SK-N-DZ (cell line): ENCODE results near the gene JAK3.
"Not testable (repeated sequence)": the region's sequence is repeated elsewhere in the genome, so short reads cannot be mapped to it uniquely, and the experiment has no call there.

ENCODE experiments used
- DNase-seq: peaks from one replicate; pipeline ENCODE4 v3.0.0-alpha.2; 2015; ENCODE audit warnings: low spot score
- small RNA-seq, 2 experiments: library from RNA; depleted of rRNA; stranded (forward); fragments of <200 nt; gene quantifications; one replicate each; pipeline ENCODE3, GENCODE V24; 2014

JAK3 gene

DNA sequence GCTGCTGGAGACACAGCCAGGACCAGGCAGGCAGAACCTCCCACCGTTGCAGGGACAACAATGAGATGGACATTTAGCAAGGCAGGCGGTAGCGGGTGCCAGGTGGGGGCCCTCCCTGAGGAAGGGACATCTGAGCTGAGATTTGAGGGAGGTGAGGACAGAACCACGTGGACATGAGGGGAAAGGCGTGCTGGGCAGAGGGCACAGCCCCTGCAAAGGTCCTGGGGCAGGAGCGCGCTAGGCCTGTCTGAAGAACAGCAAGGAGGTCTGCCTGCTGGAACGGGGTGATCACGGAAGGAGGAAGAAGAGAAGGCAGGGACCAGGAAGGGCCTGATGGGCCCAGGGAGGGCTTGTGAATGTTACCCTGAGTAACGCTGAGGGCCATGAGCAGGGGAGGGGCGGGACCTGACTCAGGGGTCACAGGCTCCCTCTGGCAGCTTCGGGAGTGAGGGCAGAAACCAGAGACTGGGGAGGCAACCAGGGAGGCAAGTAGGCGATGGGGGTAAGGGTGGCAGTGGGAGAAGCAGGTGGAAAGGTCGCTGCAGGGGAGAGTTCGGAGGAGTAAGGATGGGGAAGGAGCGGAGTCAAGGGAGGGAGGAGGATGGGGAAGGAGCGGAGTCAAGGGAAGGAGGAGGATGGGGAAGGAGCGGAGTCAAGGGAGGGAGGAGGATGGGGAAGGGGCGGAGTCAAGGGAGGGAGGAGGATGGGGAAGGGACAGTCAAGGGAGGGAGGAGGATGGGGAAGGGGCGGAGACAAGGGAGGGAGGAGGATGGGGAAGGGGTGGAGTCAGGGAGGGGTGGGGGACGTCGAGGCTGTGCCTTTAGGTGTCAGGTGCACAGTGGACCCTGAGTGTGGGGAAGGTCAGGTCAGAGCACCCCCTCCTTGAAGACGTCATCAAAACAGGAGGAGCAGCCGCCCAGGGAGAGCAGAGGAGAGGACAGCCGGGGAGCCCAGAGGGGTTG is 68.5 kb downstream of the JAK3 start:
- peak; percentile 85 for DNase-seq

DNA sequence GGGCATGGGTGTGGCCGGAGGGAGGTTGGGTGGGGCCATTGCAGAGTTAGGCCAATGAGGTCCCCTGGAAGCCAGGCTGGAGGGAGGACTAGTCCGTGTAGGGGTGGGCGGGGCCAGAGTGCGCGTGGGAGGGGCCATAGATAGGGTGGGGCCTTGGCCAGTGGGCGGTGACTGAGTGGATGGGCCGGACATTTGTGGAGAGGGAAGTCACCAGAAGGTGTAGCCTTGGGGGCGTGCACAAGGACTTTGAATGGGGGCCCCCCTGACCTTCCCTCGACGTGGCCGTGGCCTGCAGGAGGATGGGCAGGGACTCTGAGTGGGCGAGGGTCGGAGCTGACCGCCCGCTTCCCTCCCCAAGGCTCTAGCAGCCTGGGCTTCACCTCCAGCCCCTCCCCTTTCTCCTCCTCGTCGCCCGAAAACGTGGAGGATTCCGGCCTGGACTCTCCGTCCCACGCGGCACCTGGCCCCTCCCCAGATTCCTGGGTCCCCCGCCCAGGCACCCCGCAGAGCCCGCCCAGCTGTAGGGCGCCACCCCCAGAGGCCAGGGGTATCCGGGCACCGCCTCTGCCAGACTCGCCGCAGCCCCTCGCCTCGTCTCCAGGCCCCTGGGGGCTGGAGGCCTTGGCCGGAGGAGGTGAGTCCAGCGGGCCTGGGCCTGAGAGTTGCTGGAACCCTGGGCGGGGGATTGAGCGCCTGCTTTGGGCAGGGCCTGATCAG is 69.4 kb downstream of the JAK3 start:
- DNase-seq = peak; percentile 71

DNA sequence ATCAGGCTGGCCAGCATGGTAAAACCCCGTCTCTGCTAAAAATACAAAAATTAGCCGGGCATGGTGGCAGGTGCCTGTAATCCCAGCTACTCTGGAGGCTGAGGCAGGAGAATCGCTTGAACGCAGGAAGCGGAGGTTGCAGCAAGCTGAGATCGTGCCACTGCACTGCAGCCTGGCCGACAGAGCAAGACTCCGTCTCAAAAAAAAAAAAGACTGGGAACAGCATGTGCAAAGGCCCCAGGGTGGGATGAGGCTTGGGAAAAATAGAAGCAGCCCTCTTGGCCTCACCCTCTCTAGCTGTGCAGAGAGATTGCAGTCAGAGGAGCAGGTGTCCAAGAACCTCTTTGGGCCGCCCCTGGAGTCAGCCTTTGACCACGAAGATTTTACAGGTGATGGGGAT is 69.9 kb downstream of the JAK3 start:
- DNase-seq = not testable (repeated sequence)

DNA sequence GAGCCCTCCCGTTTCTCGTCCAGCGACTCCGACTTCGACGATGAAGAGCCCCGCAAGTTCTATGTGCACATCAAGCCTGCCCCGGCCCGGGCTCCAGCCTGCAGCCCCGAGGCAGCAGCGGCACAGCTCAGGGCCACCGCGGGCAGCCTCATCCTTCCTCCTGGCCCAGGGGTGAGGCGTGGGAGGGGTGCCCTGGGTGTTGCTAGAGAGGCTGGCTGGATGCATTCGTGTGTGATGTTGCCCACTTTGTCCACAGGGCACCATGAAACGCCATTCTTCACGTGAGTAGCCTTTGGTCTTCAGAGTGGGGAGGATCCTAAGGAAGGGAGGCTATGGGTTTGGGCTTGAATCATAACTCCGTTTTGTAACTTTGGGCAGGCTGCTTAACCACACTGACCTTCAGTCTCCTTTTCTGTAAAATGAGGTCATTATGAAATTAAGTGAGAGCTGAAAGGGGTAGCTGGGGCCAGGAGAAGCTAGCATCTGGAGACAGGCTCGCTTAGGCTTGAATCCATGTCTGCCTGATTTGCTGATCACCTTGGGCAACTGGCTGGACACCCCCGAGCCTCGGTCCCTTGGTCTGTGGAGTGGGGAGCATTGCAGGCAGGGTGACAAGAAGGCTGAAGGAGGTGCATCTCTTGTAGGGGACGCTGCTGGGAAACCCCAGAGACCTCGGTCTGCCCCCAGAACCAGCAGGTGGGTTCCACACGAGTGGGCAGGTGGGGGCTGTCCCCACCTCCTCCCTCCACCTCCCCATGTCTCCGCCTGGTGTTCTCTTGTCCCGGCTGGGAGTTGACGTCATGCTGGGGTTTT is 71.6 kb downstream of the JAK3 start:
- no peak for DNase-seq

DNA sequence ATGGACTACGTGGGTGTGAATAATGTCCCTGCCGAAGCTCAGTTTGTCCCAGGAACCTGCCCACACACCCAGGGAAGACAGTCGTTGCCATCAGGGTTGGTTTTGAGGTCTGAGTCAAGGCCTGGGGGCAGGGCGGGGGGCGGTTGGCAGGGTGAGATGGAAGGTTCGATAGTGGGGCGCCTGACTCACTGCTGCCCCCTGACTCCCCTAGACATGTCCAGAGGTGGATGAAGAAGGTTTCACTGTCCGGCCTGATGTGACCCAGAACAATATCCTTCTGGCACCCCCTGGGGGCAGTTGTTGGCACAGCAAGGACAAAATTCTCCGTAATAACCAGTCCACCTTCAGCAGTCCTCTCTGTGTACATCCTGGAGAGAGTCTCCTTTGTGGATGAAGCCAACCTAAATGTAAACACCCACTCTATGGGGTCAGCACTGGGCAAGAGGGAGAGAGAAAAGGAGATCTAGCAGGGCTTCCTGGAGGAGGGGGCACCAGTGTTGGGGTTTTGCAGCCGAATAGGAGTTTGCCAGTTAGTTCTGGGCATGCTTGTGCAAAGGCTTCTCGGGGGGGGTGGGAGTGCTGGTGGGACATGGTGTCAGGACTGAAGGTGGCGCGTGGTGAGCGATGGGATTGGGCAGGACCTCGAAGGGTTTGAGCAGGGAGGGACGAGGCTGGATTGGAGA is 72.4 kb downstream of the JAK3 start:
- peak; percentile 31 for DNase-seq

Small RNAs within 50 kb of the gene (small RNA-seq; reads per million reads assigned to genes)
- 0 reads per million in 2 experiments for gene SNORA68
